COR-L47 (cell line): ENCODE results near the gene KRT7.

ENCODE experiments used
- DNase-seq: peaks from one replicate; lab custom pipeline; 2025; lab: John Stamatoyannopoulos, UW

Gene KRT7

GRCh38 chr12:52211716-52212585 is 21.1 kb upstream of the KRT7 start:
- no peak for DNase-seq

GRCh38 chr12:52212701-52213563 is 20.1 kb upstream of the KRT7 start:
- DNase-seq = no peak

GRCh38 chr12:52213564-52214420 is 19.3 kb upstream of the KRT7 start:
- DNase-seq = peak; percentile 59

GRCh38 chr12:52214421-52214802 is 18.6 kb upstream of the KRT7 start:
- no peak for DNase-seq

- no peak for DNase-seq
Measured at GRCh38 chr12:52215587-52216031, 17.4 kb upstream of the KRT7 start.

GRCh38 chr12:52216100-52216499 is 16.9 kb upstream of the KRT7 start:
- no peak for DNase-seq

GRCh38 chr12:52216807-52217206 is 16.2 kb upstream of the KRT7 start:
- no peak for DNase-seq

GRCh38 chr12:52217223-52217622 is 15.8 kb upstream of the KRT7 start:
- peak; percentile 34 for DNase-seq

GRCh38 chr12:52218001-52218400 is 15.0 kb upstream of the KRT7 start:
- no peak for DNase-seq

GRCh38 chr12:52220477-52220876 is 12.6 kb upstream of the KRT7 start:
- DNase-seq = no peak

- no peak for DNase-seq
Measured at GRCh38 chr12:52221070-52221781, 11.8 kb upstream of the KRT7 start.

- DNase-seq = no peak
Measured at GRCh38 chr12:52221912-52222457, 11.1 kb upstream of the KRT7 start.

GRCh38 chr12:52222692-52223091 is 10.4 kb upstream of the KRT7 start:
- no peak for DNase-seq

- no peak for DNase-seq
Measured at GRCh38 chr12:52223406-52224039, 9.5 kb upstream of the KRT7 start.

GRCh38 chr12:52224151-52224550 is 8.9 kb upstream of the KRT7 start:
- DNase-seq = no peak

GRCh38 chr12:52225752-52226151 is 7.3 kb upstream of the KRT7 start:
- DNase-seq = no peak

GRCh38 chr12:52226446-52226845 is 6.6 kb upstream of the KRT7 start:
- DNase-seq = no peak

GRCh38 chr12:52227606-52228166 is 5.4 kb upstream of the KRT7 start:
- DNase-seq = no peak

GRCh38 chr12:52228366-52228765 is 4.7 kb upstream of the KRT7 start:
- DNase-seq = no peak

GRCh38 chr12:52228931-52229330 is 4.1 kb upstream of the KRT7 start:
- DNase-seq = no peak
